ENCODE data around the gene LMO7.

DNA sequence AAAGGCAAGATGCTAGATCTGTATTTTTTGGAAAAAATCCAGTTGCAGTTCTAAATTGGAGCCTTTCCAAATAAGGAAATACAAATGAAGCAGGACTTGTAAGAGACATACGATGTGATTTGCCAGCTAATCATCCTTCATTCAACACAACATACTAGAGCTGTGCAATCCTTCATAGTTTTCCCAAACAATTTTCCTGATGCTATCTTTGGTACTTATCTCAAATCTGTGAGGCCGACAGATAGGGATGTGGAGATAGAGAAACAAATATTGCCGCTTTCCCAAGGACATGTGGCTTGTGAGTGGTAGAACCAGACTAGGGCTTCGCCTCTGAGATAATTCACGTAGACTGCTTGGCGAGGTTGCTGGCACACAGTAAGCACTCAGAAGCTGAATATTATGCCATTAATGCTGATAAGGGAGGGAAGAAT, 176.6 kb downstream of the LMO7 start:
- TF ChIP-seq, protein P1, sequence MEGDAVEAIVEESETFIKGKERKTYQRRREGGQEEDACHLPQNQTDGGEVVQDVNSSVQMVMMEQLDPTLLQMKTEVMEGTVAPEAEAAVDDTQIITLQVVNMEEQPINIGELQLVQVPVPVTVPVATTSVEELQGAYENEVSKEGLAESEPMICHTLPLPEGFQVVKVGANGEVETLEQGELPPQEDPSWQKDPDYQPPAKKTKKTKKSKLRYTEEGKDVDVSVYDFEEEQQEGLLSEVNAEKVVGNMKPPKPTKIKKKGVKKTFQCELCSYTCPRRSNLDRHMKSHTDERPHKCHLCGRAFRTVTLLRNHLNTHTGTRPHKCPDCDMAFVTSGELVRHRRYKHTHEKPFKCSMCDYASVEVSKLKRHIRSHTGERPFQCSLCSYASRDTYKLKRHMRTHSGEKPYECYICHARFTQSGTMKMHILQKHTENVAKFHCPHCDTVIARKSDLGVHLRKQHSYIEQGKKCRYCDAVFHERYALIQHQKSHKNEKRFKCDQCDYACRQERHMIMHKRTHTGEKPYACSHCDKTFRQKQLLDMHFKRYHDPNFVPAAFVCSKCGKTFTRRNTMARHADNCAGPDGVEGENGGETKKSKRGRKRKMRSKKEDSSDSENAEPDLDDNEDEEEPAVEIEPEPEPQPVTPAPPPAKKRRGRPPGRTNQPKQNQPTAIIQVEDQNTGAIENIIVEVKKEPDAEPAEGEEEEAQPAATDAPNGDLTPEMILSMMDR (IDR thresholded peaks at IDR 0.05; ENCODE audit: insufficient read depth, low read length) = no peak
- TF ChIP-seq GABPA (IDR thresholded peaks at IDR 0.05; ENCODE audit: low read depth) = no peak
